NCI-H2081 (cell line): ENCODE data around the gene SLAMF6.
"Not testable (repeated sequence)": the region's sequence is repeated elsewhere in the genome, so short reads cannot be mapped to it uniquely, and the experiment has no call there.

ENCODE experiments used
- DNase-seq, 2 experiments: peaks; one replicate each; lab custom pipeline; 2025; lab: John Stamatoyannopoulos, UW

Gene SLAMF6

GRCh38 chr1:160542303-160542945 lies 19.4 kb upstream of the SLAMF6 start:
- no peak for DNase-seq

- no peak for DNase-seq
These were observed 18.7 kb upstream of the SLAMF6 start for GRCh38 chr1:160541622-160542302.

GRCh38 chr1:160540859-160541233 lies 17.8 kb upstream of the SLAMF6 start:
- no peak for DNase-seq

- no peak for DNase-seq
These were observed 17.2 kb upstream of the SLAMF6 start for GRCh38 chr1:160539990-160540858.

GRCh38 chr1:160539684-160539989 lies 16.6 kb upstream of the SLAMF6 start:
- DNase-seq = no peak

GRCh38 chr1:160538985-160539651 lies 16.1 kb upstream of the SLAMF6 start:
- DNase-seq = no peak

- no peak for DNase-seq
These were observed 14.9 kb upstream of the SLAMF6 start for GRCh38 chr1:160537714-160538665.

GRCh38 chr1:160534823-160535605 lies 12.0 kb upstream of the SLAMF6 start:
- DNase-seq = no peak

- not testable (repeated sequence) for DNase-seq
These were observed 9.4 kb upstream of the SLAMF6 start for GRCh38 chr1:160532557-160532813.

- not testable (repeated sequence) for DNase-seq
These were observed 8.9 kb upstream of the SLAMF6 start for GRCh38 chr1:160531809-160532556.

GRCh38 chr1:160529401-160529952 lies 6.4 kb upstream of the SLAMF6 start:
- not testable (repeated sequence) for DNase-seq

- DNase-seq = not testable (repeated sequence)
These were observed 734 bp upstream of the SLAMF6 start for GRCh38 chr1:160523789-160524188.

GRCh38 chr1:160522136-160522535 lies 919 bp downstream of the SLAMF6 start:
- no peak for DNase-seq

GRCh38 chr1:160521554-160521953 lies 1.5 kb downstream of the SLAMF6 start:
- DNase-seq = no peak

GRCh38 chr1:160520999-160521398 lies 2.1 kb downstream of the SLAMF6 start:
- DNase-seq = no peak

- no peak for DNase-seq
These were observed 2.5 kb downstream of the SLAMF6 start for GRCh38 chr1:160520582-160520981.

GRCh38 chr1:160519642-160520435 lies 3.2 kb downstream of the SLAMF6 start:
- DNase-seq = no peak

GRCh38 chr1:160517519-160517918 lies 5.5 kb downstream of the SLAMF6 start:
- not testable (repeated sequence) for DNase-seq

- not testable (repeated sequence) for DNase-seq
These were observed 7.1 kb downstream of the SLAMF6 start for GRCh38 chr1:160515908-160516307.
